ENCODE measurements around the gene SHROOM1.

SHROOM1 gene

GRCh38 chr5:132853323-132853722 lies 22.9 kb upstream of the SHROOM1 start:
- no peak for DNase-seq

GRCh38 chr5:132850066-132850465 lies 19.6 kb upstream of the SHROOM1 start:
- no peak for DNase-seq

- DNase-seq: no peak
These were observed 18.9 kb upstream of the SHROOM1 start for GRCh38 chr5:132849347-132849746.

- no peak for DNase-seq
These were observed 17.8 kb upstream of the SHROOM1 start for GRCh38 chr5:132848270-132848669.

GRCh38 chr5:132841305-132841704 lies 10.9 kb upstream of the SHROOM1 start:
- no peak for DNase-seq

GRCh38 chr5:132840896-132841295 lies 10.4 kb upstream of the SHROOM1 start:
- no peak for DNase-seq

GRCh38 chr5:132840313-132840712 lies 9.9 kb upstream of the SHROOM1 start:
- no peak for DNase-seq

GRCh38 chr5:132839426-132840301 lies 9.2 kb upstream of the SHROOM1 start:
- no peak for DNase-seq

- no peak for DNase-seq
These were observed 8.3 kb upstream of the SHROOM1 start for GRCh38 chr5:132838516-132839282.

- DNase-seq: no peak
These were observed 7.4 kb upstream of the SHROOM1 start for GRCh38 chr5:132837868-132838267.

- DNase-seq: no peak
These were observed 6.4 kb upstream of the SHROOM1 start for GRCh38 chr5:132836852-132837251.

- DNase-seq: no peak
These were observed 3.6 kb upstream of the SHROOM1 start for GRCh38 chr5:132834057-132834456.

GRCh38 chr5:132832612-132833011 lies 2.2 kb upstream of the SHROOM1 start:
- no peak for DNase-seq

- DNase-seq: no peak
These were observed 831 bp upstream of the SHROOM1 start for GRCh38 chr5:132831095-132831860.

GRCh38 chr5:132829742-132830435 lies 558 bp downstream of the SHROOM1 start:
- peak; percentile 46 for DNase-seq

- no peak for DNase-seq
These were observed 1.5 kb downstream of the SHROOM1 start for GRCh38 chr5:132828846-132829494.

- no peak for DNase-seq
These were observed 2.3 kb downstream of the SHROOM1 start for GRCh38 chr5:132827943-132828673.

- DNase-seq: no peak
These were observed 3.9 kb downstream of the SHROOM1 start for GRCh38 chr5:132826424-132827082.

GRCh38 chr5:132825834-132826391 lies 4.5 kb downstream of the SHROOM1 start:
- no peak for DNase-seq

- no peak for DNase-seq
These were observed 5.2 kb downstream of the SHROOM1 start for GRCh38 chr5:132825033-132825833.

Measured in NCI-H1105 (cell line).